H1 (cell line): ENCODE measurements around the gene AP3D1. TPM values are rescaled to one million over a fixed set of nuclear protein-coding genes. Genes with fewer than 3 reads are reported as not detected.

Source experiments
- CBX8 ChIP-seq: fragments of 300-800, 300-1000 bp; sonication (generic); IDR thresholded peaks from 2 replicates; pipeline ENCODE4 v1.7.1; 2016; ENCODE audit warnings: low read depth, low read length, borderline replicate concordance
- TAF7 ChIP-seq: optimal IDR thresholded peaks from 2 replicates; pipeline ENCODE3; 2011; ENCODE audit warnings: low read depth, mild to moderate bottlenecking, inconsistent platforms, low read length, moderate library complexity, borderline replicate concordance
- TCF12 ChIP-seq: IDR thresholded peaks from 2 replicates; pipeline ENCODE4 v1.6.1; 2011; ENCODE audit warnings: low read depth, mild to moderate bottlenecking, low read length
- polyA plus RNA-seq, 7 experiments: library from polyadenylated mRNA; depleted of rRNA in 3 of 7; stranded (reverse) in 5 of 7; unstranded in 2 of 7; fragments of >200 nt in 5 of 7; fragments of 200-250 nt in 2 of 7; gene quantifications; 1 replicate in 5 of 7; 2 replicates in 1 of 7; 4 replicates in 1 of 7; pipeline versions ENCODE4 v1.2.1 to v1.2.3, GENCODE V29; 2011 to 2013; ENCODE audit warnings: missing spikeins in 2 of 7, mixed read lengths in 2 of 7
- total RNA-seq: library from RNA; stranded (reverse); fragmentation: NEBNext Ultra II Directional; extraction: Animal tissue kit (Norgen Biotek cat#: 25700); gene quantifications from 2 replicates; pipeline ENCODE4 v1.2.1, GENCODE V29; 2021

The AP3D1 gene
- total and polyA plus RNA-seq, 2 of the 8 experiments (the other 6 are each of a cell fraction or from before 2014, with no cell fraction given) = 161 to 174 TPM

DNA sequence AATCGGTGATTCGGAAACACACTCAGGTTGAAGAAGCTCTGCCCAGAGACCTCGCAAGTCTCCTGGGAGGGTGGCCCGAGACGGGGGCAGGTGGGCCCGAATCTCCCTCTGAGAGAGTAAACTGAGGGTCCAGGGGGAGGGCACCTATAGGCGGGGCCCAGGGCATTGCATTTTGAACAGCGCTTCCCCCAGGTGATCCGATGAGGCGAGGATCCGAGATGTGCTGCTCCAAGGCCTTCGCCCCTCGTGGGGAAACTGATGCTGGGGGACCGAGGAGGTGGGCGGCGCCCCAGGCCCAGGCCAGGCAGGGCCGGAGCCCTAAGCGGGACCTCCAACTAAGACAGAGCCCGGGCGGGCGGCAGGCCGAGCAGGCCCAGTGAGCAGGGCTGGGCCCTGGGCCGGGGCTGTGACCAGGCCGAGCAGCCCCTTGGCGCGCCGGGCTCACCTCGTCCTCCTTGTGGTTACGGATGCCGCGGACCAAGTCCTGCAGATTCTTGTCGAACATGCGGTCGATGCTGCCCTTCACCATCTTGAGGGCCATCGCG, 500 bp downstream of the AP3D1 start (continued):
- TF ChIP-seq TCF12 (no peak), TAF7 (no peak), CBX8 (no peak)
- TF ChIP-seq, all 59 proteins: peak for 7
